ENCODE results near the gene DZIP3. TPM values are rescaled to one million over a fixed set of nuclear protein-coding genes. Genes with fewer than 3 reads are reported as not detected.
"Not testable (repeated sequence)": the region's sequence is repeated elsewhere in the genome, so short reads cannot be mapped to it uniquely, and the experiment has no call there.

DZIP3 gene
- total RNA-seq, 1 experiment from 2014 or later, result 6.0 TPM

GRCh38 chr3:108667312-108667711 is 77.8 kb downstream of the DZIP3 start:
- in situ Hi-C loops (cut with HindIII; ENCODE audit: low pct_unique_long_range_greater_than_20kb, low sequenced_read_pairs), result no loop called here
- no peak for DNase-seq (ENCODE audit: low read depth)

- DNase-seq (ENCODE audit: low read depth), result no peak
- in situ Hi-C loops (cut with HindIII; ENCODE audit: low pct_unique_long_range_greater_than_20kb, low sequenced_read_pairs), result no loop called here
These were observed 79.7 kb downstream of the DZIP3 start for GRCh38 chr3:108669208-108669607.

GRCh38 chr3:108672701-108673100 is 83.2 kb downstream of the DZIP3 start:
- in situ Hi-C loops (cut with HindIII; ENCODE audit: low pct_unique_long_range_greater_than_20kb, low sequenced_read_pairs), result no loop called here
- DNase-seq (ENCODE audit: low read depth), result no peak

GRCh38 chr3:108673988-108674661 is 84.6 kb downstream of the DZIP3 start:
- no peak for DNase-seq (ENCODE audit: low read depth)
- in situ Hi-C loops (cut with HindIII; ENCODE audit: low pct_unique_long_range_greater_than_20kb, low sequenced_read_pairs), result no loop called here

- DNase-seq (ENCODE audit: low read depth), result no peak
- in situ Hi-C loops (cut with HindIII; ENCODE audit: low pct_unique_long_range_greater_than_20kb, low sequenced_read_pairs), result no loop called here
These were observed 88.3 kb downstream of the DZIP3 start for GRCh38 chr3:108677811-108678210.

GRCh38 chr3:108692286-108692685 is 102.8 kb downstream of the DZIP3 start:
- DNase-seq (ENCODE audit: low read depth); in situ Hi-C loops (cut with HindIII; ENCODE audit: low pct_unique_long_range_greater_than_20kb, low sequenced_read_pairs): not testable (repeated sequence)

GRCh38 chr3:108698461-108698860 is 108.9 kb downstream of the DZIP3 start:
- DNase-seq (ENCODE audit: low read depth), result no peak
- in situ Hi-C loops (cut with HindIII; ENCODE audit: low pct_unique_long_range_greater_than_20kb, low sequenced_read_pairs), result no loop called here

- no peak for DNase-seq (ENCODE audit: low read depth)
- in situ Hi-C loops (cut with HindIII; ENCODE audit: low pct_unique_long_range_greater_than_20kb, low sequenced_read_pairs), result no loop called here
These were observed 115.5 kb downstream of the DZIP3 start for GRCh38 chr3:108705045-108705444.

- DNase-seq (ENCODE audit: low read depth), result no peak
- in situ Hi-C loops (cut with HindIII; ENCODE audit: low pct_unique_long_range_greater_than_20kb, low sequenced_read_pairs), result no loop called here
These were observed 123.5 kb downstream of the DZIP3 start for GRCh38 chr3:108713009-108713516.

GRCh38 chr3:108713816-108714215 is 124.3 kb downstream of the DZIP3 start:
- DNase-seq (ENCODE audit: low read depth), result no peak
- in situ Hi-C loops (cut with HindIII; ENCODE audit: low pct_unique_long_range_greater_than_20kb, low sequenced_read_pairs), result no loop called here

GRCh38 chr3:108718454-108718853 is 128.9 kb downstream of the DZIP3 start:
- DNase-seq (ENCODE audit: low read depth), result no peak
- in situ Hi-C loops (cut with HindIII; ENCODE audit: low pct_unique_long_range_greater_than_20kb, low sequenced_read_pairs), result no loop called here

GRCh38 chr3:108719178-108719806 is 129.8 kb downstream of the DZIP3 start:
- in situ Hi-C loops (cut with HindIII; ENCODE audit: low pct_unique_long_range_greater_than_20kb, low sequenced_read_pairs), result no loop called here

GRCh38 chr3:108722724-108723123 is 133.2 kb downstream of the DZIP3 start:
- in situ Hi-C loops (cut with HindIII; ENCODE audit: low pct_unique_long_range_greater_than_20kb, low sequenced_read_pairs), result no loop called here
- DNase-seq (ENCODE audit: low read depth), result no peak

More at GRCh38 chr3:108719178-108719806, 129.8 kb downstream of the DZIP3 start:
- DNase-seq (ENCODE audit: low read depth), result no peak

GRCh38 chr3:108724101-108724500 is 134.6 kb downstream of the DZIP3 start:
- DNase-seq (ENCODE audit: low read depth), result no peak
- in situ Hi-C loops (cut with HindIII; ENCODE audit: low pct_unique_long_range_greater_than_20kb, low sequenced_read_pairs), result no loop called here

- in situ Hi-C loops (cut with HindIII; ENCODE audit: low pct_unique_long_range_greater_than_20kb, low sequenced_read_pairs), result no loop called here
- DNase-seq (ENCODE audit: low read depth), result no peak
These were observed 138.6 kb downstream of the DZIP3 start for GRCh38 chr3:108728105-108728504.

- in situ Hi-C loops (cut with HindIII; ENCODE audit: low pct_unique_long_range_greater_than_20kb, low sequenced_read_pairs), result no loop called here
- no peak for DNase-seq (ENCODE audit: low read depth)
These were observed 139.4 kb downstream of the DZIP3 start for GRCh38 chr3:108728934-108729333.

- no peak for DNase-seq (ENCODE audit: low read depth)
- in situ Hi-C loops (cut with HindIII; ENCODE audit: low pct_unique_long_range_greater_than_20kb, low sequenced_read_pairs), result no loop called here
These were observed 147.3 kb downstream of the DZIP3 start for GRCh38 chr3:108736821-108737220.

- in situ Hi-C loops (cut with HindIII; ENCODE audit: low pct_unique_long_range_greater_than_20kb, low sequenced_read_pairs), result no loop called here
- DNase-seq (ENCODE audit: low read depth), result no peak
These were observed 153.4 kb downstream of the DZIP3 start for GRCh38 chr3:108742929-108743328.
